HG02884 (cell line): ENCODE results near the gene SOX1.

Experiments
- ATAC-seq: cut with Tn5 transposase; IDR thresholded peaks from one replicate; pipeline ENCODE4 v1.9.1; 2021; ENCODE audit warnings: mild to moderate bottlenecking, moderate library complexity; ENCODE audit not compliant: unreplicated experiment

SOX1 gene

DNA sequence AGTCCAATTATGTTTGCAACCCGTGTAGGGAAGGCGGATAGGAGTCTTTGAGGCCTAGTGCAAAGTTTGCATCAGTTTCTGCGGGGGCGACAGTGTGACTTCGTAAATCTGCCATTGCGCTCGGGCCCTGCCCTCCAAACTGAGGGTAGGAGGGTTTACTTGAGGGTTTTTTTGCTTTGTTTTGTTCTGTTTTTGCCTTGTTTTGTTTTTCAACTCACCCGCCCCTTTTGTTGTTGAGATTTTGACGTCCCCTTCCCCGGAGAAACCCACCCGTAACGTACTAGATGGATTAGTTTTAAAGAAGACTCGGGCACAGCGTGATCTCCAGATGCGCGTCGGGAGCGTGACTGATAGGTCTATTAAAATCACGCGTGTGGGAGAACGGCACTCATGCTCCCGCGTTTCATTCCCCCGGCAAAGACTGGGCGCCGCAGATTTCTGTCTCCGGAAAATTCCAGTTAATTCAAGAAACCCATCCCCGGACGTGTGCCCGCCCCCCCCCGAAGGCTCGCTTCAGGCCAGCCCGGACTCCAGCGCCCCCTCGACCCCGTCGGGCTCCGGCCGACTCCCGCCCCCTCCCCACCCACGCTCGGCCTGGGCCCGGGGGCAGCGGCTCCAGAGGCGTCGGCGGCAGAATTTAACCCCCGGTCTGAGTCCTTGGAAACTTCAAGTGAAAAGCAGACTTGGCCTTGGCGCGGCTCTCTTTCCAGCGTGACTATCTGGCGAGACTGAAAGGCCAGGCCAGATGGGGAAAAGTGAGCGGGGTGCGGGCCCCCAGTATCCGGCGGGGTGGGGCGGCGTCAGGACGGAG lies 5.0 kb downstream of the SOX1 start:
- ATAC-seq, result no peak

DNA sequence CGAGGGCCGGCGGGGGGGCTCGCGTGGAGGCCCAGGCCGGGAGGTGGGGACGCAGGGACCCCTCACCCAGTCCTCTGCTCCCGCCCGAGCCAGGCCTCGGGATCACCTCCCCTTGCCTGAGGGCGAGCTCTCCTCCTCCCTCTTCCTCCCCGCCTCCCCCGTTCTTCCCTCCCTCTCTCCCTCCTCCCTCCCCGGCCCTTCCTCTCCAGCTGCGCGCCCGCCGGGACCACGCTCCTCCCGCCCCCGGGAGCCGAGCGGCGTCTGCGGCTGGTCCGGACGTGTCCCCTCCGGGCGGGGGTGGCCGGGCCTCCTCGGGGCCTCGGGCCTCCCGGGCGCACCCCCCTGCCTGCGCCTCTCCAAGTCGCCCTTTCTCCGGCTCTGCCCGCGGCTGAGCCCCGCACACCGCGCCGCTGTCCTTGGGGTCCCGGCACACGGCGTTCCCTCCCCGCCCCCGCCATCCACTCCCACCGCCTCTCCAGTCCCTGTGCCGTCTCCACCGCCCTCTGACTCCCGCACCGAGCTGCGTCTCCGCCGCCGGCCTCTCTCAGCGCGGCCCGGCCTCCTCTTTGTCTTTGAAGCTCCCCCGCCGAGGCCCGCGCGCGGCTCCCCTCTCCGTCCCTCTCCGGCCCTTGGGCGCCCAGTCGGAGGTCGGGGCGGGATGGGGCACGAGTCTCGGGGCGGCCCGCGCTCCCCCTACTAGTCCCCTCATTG lies 5.7 kb downstream of the SOX1 start:
- no peak for ATAC-seq

DNA sequence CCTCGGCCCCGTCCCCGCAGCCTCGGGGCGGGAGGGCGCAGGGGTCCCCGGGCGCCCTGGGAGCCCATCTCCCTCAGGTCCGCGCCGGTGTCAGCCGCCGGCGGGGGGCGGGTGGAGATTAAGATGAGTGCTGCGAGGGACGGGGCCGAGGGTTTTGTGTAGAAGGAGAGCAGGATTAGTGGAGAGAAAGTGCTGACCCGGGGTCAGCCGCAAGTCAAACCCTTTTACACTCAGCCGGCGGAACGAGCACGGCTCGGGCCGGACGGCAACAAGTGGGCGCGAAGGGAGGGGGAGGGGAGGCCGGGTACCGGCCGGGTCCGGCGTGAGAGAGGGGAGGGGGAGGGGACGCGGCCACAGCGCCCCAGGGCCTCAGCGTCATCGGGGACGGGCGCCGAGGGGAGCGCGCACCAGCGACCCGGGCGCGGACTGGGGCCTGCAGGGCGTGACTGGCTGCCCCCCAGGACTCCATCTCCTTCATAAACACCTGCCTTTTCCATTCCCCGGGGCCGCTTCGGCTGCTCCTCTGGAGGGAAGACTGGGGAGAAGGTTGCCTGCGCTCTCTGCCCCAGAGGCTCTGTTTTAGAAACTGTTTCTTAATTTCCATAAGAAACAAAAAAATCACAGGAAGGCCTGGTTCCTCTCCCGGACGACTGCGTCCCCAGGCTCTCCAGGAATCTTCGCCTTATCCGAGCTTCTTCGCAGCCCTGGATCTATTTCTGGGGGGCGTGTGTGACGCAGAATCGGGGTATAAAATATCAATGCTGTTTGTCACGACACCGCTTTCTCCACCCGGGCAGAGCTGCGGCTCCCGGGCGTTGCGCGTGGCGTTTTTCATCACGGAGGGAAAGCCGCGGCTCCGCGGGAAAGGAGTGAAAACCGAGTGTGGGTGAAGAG lies 6.5 kb downstream of the SOX1 start:
- ATAC-seq, result no peak

DNA sequence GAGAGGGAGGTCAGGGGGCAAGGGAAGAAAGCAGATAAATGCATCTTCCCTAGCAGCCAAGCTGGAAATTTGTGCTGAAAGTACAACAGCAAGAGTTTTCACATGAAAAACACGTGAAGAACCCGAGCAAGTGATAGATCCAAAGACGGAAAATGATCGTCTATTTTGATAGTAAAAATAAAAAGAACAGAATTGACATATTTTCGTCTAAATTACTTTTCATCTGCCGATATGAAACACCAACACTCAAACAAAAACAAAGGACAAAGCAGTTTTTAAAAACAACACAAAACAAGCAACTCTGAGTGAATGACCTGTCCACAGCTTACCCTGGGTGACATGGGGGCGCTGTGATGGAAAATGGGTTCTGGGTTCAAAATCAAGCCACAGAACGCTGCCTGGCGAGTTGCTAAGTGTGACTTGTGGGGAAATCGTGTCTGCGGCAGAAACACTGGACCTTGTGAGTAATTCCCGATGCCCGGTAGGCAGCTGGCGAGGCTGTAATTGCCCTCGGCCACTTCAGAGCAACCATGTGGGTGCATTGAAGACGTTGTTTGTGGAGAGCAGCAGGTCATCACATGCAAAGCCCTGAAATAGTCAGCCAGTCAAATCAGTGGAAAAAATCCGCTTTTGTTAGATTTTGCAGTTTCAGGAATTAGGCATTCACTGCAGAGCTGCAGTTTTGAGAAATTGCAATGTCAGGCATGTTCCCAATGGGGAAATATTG lies 7.4 kb downstream of the SOX1 start:
- ATAC-seq, result no peak

DNA sequence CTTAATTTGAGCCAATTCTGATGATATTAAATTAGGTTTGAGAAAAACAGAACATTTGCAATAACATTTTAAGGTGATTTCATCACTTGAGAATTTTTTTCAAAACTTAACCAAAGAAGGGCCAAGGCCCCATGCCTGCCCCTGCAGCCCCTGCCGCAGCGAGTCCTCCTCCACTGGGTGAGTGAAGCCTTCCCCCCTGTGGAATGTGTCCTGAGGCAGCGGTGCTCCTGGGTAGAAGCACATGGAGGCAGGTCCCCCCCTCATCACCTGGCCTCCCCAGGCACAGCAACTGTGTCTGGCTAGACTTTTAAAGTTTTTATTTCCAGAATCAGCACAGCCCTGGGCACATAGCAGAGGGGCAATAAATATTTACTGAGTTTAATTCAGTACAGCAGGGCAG lies 10.8 kb downstream of the SOX1 start:
- no peak for ATAC-seq

DNA sequence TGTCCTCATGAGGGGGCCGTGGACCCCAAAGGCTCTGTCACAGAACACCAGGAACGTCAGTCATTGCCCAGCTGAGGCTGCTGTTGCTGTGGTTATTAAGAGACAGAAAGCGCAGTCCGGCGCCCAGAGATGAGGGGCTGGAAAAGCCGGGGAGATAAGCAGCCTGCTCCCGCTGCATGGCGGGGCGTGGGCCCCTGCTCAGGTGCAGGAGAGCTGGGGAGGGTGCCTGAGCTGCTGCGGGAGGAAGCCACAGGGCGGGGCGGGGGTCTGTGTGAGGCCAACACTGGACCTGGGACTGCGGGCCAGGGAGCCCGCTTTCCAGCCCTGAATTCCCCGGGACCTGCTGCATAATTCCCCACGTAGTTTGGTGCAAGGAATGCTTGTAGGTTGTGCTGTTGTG lies 11.3 kb downstream of the SOX1 start:
- no peak for ATAC-seq

DNA sequence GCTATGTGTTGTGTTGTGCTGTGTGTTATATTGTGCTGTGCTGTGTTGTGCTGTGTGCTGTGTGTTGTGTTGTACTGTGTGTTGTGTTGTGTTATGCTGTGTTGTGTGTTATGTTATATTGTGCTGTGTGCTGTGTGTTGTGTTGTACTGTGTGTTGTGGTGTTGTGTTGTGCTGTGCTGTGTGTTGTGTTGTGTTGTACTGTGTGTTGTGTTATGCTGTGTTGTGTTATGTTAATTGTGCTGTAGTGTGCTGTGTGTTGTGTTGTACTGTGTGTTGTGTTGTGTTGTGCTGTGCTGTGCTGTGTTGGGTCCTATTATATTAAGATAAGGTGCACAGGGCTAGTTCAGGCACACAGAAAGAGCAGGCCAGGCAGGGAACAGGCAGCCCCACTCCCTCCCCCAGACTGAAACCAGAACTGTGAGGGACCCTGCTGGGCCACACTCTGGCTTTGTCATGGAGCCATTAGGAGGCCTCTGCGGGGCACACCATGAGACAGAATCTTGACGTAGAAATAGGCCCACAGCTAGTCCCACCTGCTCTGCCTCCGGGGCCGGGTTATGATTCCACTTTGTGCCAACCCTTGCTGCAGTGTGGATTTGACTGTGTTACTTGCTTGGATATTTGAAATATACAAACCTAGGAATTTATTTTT lies 12.1 kb downstream of the SOX1 start:
- no peak for ATAC-seq

DNA sequence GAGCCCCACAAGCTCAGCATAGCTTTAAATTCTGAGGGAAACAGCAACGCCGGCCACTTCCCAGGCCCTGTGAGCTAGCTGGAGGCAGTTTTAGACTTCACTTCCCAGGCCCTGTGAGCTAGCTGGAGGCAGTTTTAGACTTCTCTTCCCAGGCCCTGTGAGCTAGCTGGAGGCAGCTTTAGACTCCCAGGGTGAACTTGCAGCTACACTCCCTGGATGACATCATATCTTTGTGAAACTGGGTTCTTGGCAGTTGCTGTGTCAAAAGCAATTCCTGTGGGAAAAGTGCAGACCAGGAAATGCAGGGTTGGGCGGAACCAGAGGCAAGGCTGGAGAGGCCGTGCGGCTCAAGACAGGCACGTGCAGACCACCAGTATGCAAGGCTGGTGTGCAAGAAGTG lies 12.7 kb downstream of the SOX1 start:
- no peak for ATAC-seq

DNA sequence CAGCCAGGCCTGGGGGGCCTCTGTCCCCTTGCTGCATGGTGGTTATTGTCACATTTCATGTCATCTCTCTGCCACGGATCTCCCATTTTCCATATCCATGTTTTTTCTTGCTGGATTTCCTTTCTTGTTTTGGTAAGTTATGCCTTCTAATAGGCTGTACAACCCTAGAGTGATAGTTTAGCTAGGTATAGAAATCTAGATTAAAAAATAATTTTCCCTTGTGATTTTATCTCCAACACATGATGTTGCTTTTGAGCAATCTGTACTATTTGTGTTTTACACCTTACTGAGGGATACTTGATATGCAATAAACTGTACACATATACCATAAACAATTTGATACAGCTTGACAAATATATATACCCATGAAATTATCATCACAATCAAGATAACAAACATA lies 17.0 kb downstream of the SOX1 start:
- ATAC-seq, result no peak

DNA sequence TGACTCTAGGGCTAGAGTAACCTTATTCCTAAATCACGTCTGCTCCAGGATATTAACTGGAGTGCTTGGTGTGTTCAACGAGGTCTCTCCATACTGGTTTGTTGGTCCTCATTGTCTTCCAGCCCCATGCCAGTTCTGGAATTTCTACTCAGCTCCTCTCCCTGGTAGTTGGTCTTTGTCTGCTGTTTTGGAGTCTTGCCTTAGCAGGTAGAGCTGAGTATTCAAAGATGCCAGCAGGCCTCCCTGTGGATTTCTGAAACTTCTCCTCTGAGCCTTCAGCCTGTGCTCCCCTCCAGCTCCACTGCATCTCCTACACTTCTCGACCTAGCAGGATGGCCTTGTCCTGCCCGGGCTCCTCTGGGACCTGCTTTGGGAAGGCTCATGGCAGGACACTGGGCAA lies 25.5 kb downstream of the SOX1 start:
- ATAC-seq, result no peak

DNA sequence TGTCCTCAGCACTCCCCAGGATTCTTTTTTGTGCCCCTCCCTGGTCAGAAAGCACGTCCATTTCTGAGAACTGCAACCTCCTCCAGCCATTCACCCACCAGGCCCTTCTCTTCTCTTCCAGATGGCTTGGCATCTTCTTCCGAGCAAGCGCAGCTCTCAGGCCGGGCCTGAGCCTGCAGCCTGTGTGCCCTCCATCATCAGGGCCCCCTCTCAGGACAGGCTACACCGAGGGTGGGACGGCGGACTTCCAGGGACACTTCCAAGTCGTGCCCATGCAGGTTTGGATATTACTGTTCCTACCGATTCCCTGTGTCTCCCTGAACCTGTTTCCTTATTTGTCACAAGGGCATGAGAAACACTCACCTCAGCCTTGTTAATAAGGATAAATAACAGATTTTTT lies 28.4 kb downstream of the SOX1 start:
- ATAC-seq, result no peak

DNA sequence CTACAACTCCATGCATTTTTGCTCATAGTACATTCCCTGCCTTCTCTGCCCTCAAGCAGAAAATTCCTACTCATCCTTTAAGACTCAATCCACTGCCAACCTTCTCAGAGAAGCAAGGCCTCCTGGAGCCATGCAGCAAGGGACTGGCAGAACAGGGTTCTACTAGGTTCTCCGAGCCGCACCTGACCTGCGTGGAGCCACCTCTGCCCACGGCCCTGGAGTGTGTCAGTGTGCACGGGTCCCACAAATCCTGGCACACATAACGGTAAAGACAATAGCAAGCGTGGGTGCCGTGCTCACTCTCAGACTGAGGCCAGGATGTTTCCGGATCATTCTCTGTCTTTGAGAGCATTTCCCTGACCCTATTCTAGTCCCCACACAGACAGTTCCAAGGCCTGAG lies 30.0 kb downstream of the SOX1 start:
- no peak for ATAC-seq

DNA sequence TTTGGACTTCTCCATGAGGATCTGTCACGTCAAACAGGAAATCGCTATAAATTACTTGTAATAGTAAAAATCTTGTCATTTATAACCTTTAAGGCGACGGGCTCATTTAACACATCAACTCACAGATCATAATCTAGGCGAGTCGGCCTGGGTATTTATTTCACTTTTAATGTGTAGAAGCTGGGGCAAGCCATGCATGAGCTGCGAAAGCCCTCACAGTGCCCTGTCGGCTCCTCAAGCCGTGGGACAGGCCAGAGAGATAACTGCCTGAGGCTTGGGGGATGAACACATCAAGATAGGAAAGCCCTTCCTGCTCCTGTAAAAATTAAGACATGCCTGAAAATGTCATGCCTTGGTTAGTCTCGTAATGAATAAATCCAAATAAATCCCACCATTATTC lies 30.8 kb downstream of the SOX1 start:
- ATAC-seq, result no peak

DNA sequence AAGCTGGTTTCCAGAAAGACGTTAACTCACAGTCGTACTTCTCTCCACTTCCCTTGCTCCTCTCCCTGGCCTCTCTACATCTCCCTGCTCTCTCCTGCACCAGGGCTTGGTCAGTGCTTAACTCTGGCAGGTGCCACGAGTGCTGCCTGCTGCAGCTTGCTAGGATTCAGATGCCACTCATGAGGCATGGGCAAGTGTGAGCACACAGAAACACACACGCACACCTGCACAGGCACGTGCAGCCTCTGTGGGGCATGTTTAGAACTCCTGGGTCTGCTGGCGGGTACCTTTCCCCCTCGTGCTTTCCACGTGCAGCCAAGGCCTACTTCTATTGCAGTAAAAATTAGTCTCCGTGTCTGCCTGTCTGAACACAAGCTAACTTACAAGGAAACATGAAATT lies 31.8 kb downstream of the SOX1 start:
- ATAC-seq, result no peak

DNA sequence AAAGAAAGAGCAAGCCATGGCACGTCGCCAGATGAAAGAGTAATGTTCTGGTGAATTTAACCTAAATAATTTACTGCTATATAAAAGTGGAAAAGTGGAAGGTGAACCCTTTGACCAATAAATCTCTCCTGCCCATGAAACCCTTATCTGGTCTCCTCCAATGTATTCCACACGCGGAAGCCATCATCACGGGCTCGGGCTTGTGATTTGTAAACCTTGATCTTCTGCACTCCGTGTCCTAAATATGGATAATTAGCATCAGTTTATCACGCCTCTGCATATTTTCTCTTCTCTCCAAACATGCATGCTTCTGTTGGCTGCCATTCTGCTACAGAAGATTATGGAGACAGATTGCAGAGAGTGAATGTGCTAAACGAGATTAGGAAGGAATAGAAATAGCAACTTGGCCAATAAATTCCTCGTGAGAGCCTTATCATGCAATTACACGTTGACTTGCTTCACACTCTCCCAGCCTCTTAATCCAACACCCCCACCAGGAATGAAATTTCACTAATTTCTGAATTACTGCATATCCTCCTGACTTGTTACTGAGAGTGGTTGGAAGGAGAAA lies 34.5 kb downstream of the SOX1 start:
- no peak for ATAC-seq

DNA sequence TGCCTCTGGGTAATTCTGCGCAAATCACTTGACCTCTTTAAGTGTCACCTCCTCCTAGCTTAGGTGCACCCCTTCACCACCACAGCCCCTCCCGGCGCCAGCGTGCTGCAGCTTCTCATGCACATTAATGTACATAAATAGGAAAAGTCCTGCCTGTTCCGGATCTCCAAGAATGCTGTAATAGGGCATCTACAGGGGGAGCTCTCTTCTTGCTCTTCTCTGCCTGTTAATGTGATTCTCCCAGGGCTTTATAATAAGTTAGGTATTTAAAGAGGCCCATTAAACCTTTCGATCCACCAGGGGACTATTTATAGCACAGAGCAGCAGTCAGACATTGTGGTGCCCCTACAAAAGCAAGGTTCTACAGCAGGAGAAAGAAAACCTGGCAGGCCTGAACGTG lies 35.3 kb downstream of the SOX1 start:
- ATAC-seq, result no peak

DNA sequence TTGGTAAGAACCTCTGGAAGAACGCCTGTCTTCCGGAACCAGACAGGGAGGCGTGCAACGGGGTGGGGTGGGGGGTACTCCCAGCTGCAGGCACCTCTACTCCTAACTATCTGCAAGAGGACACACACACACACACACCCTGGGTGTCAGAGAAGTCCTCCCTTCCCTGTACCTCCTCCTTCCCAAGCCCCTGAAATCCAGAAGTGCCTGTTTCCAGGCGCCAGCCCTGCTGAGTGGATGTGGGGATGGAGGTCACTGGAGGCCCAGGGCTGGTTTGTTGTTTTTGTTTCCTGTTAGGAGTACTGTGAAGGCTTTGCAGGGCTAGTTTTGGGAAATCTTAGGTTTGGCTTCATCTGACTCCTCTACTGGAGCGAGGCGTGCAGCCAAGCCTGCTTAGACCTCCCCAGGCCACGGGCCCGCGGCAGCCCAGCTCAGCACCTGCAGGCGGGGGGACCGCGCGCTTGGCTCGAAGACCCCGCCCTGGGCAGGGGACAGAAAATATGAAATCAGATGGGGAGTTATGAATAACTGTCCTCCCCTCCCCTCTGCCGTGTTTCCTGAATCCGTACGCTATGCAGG lies 36.4 kb downstream of the SOX1 start:
- ATAC-seq, result no peak

DNA sequence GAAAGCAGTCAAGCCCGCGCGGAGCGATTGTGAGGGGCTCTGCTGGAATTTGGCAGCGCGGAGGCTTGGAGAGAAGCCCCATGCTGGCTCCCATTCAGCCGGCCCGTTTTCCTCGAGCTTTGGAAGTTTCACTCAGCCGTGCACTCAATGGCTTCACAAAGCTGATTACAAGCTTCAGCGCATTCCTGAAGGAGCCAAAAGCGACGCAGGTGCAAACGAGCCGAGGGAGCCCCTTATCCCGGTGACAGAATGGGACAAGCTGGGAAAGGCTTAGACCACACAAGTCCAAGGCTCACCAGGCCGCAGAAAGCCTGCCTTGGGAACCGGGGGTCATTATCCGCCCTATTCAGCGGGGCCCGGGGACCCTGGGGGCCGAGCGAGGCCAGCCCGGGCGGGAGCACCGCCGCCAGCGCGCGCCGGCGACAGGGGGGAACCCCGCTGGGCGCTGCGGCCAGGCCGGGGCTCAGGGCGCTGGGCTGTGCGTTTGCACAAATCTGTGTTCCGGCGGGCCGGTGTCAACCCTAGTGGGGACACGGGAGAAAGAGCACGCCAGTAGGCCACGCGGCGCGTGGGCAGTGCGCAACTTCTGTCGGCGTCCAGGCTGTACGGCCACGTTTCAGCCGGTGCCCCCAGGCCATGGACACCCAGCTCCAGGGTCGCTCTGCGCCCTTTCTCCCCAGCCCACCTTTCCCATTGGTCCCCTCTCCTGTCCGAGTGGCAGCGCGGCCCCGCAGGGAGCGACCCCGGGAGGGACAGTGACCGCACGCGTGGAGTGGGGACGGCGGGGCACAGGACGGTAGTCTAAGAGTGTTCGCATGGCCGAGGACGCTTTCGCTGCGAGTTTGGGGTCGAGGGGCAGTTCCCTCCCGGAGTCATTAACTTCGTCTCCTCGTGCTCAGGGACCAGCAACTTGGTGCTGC lies 37.3 kb downstream of the SOX1 start:
- no peak for ATAC-seq

DNA sequence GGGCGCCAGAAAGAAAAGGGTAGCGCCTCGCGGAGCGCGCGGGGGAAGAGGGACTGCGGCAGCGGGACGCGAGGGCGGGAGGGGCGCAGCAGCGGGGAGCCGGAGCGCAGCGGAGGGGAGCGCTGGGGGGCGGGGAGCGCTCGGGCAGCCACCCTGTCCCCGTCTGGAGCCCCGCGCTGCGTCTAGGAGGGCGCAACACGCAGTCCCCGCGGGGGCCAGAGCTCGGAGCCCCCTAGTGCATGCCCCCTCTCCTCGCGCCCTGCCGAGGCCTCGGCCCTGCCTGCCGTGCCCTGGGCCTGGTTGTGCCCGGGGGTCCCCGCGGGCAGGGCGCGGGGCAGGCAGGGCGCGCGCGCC lies 37.9 kb downstream of the SOX1 start:
- ATAC-seq, result no peak
